ENCODE results near the gene ARHGAP35. TPM values are rescaled to one million over a fixed set of nuclear protein-coding genes. Genes with fewer than 3 reads are reported as not detected.

ARHGAP35 gene
- total and polyA plus RNA-seq, 9 donors = 20.9 to 74.8 (median 51.2) TPM

GRCh38 chr19:46830864-46831263 lies 29.9 kb upstream of the ARHGAP35 start:
- Histone ChIP-seq H3K27ac (no peak overlapping the region), H3K36me3 (no peaks in the 10 kb centered on the region), H3K4me3 (no peak overlapping the region), H3K27me3 (no peaks in the 10 kb centered on the region), H3K9me3 (no peaks in the 10 kb centered on the region), H3K4me1 (ENCODE audit: insufficient read depth) (peaks cover 4% of the 10 kb centered on the region)
- no peak for DNase-seq
- intact Hi-C loops (cut with DNase I) = no loop called here
- no peak for TF ChIP-seq POLR2A (IDR thresholded peaks at IDR 0.05)
- TF ChIP-seq CTCF (IDR thresholded peaks at IDR 0.05) = no peak
- no peak for TF ChIP-seq EP300 (IDR thresholded peaks at IDR 0.05)
- 90 to 95% (median 95%) methylated on average over 2 of the region's 2 CpGs for WGBS, 3 donors

- Histone ChIP-seq H3K27me3 (no peaks in the 10 kb centered on the region), H3K4me1 (ENCODE audit: insufficient read depth) (peaks cover 4% of the 10 kb centered on the region), H3K27ac (no peak overlapping the region), H3K36me3 (no peaks in the 10 kb centered on the region), H3K4me3 (no peak overlapping the region), H3K9me3 (no peaks in the 10 kb centered on the region)
- DNase-seq = no peak
- TF ChIP-seq EP300 (IDR thresholded peaks at IDR 0.05) (no peak), POLR2A (IDR thresholded peaks at IDR 0.05) (no peak), CTCF (IDR thresholded peaks at IDR 0.05) (no peak)
- intact Hi-C loops (cut with DNase I) = no loop called here
- 79 to 83% (median 82%) methylated on average over 5 of the region's 5 CpGs for WGBS, 3 donors
These were observed 26.7 kb upstream of the ARHGAP35 start for GRCh38 chr19:46834121-46834520.

- Histone ChIP-seq H3K27me3 (no peaks in the 10 kb centered on the region), H3K27ac (no peak overlapping the region), H3K4me1 (ENCODE audit: insufficient read depth) (no peaks in the 10 kb centered on the region), H3K36me3 (no peaks in the 10 kb centered on the region), H3K9me3 (no peaks in the 10 kb centered on the region), H3K4me3 (no peak overlapping the region)
- intact Hi-C loops (cut with DNase I) = no loop called here
- no peak for DNase-seq
- no peak for TF ChIP-seq CTCF (IDR thresholded peaks at IDR 0.05)
- no peak for TF ChIP-seq POLR2A (IDR thresholded peaks at IDR 0.05)
- TF ChIP-seq EP300 (IDR thresholded peaks at IDR 0.05) = no peak
- 92 to 96% (median 92%) methylated on average over 6 of the region's 6 CpGs for WGBS, 3 donors
These were observed 25.8 kb upstream of the ARHGAP35 start for GRCh38 chr19:46834984-46835383.

GRCh38 chr19:46838160-46838559 lies 22.6 kb upstream of the ARHGAP35 start:
- no peak overlapping the region for H3K27ac ChIP-seq
- 78 to 85% (median 84%) methylated on average over 20 of the region's 20 CpGs for WGBS, 3 donors
- H3K4me1 ChIP-seq (ENCODE audit: insufficient read depth) = no peaks in the 10 kb centered on the region
- no peaks in the 10 kb centered on the region for H3K36me3 ChIP-seq
- TF ChIP-seq CTCF (IDR thresholded peaks at IDR 0.05) (no peak), EP300 (IDR thresholded peaks at IDR 0.05) (no peak), POLR2A (IDR thresholded peaks at IDR 0.05) (no peak)
- no peak for DNase-seq
- H3K9me3 ChIP-seq = no peaks in the 10 kb centered on the region
- H3K4me3 ChIP-seq = no peak overlapping the region
- no peaks in the 10 kb centered on the region for H3K27me3 ChIP-seq
- intact Hi-C loops (cut with DNase I) = no loop called here

All from ovary (tissue), 9 donors.